Mucosa of descending colon (tissue), 3 donors: ENCODE measurements around the gene CRMP1. TPM values are rescaled to one million over a fixed set of nuclear protein-coding genes. Genes with fewer than 3 reads are reported as not detected.

Experiments
- ATAC-seq: fragments of 200-7000 bp; cut with Tn5 transposase; one replicate; pipeline ENCODE4 v1.9.1; 2020; ENCODE audit warnings: mild to moderate bottlenecking, moderate library complexity
- DNase-seq, 3 donors: peaks; one replicate each; pipeline ENCODE4 v3.0.0-alpha.2; 2020
- H3K36me3 ChIP-seq: fragments of 200-600 bp; one replicate; pipeline ENCODE4 v1.8.0; 2021; ENCODE audit warnings: low read depth, mild to moderate bottlenecking
- H3K4me1 ChIP-seq: fragments of 200-600 bp; one replicate; pipeline ENCODE4 v1.8.0; 2021; ENCODE audit warnings: low read depth, mild to moderate bottlenecking
- H3K4me3 ChIP-seq: fragments of 200-600 bp; one replicate; pipeline ENCODE4 v1.8.0; 2021; ENCODE audit warnings: mild to moderate bottlenecking
- H3K9me3 ChIP-seq: fragments of 200-600 bp; one replicate; pipeline ENCODE4 v1.8.0; 2021; ENCODE audit warnings: mild to moderate bottlenecking
- intact Hi-C, 2 donors: fragments of 100-400 bp; cut with DNase I in 1 of 2; cut with micrococcal nuclease in 1 of 2; formaldehyde crosslinking; loops; one replicate each; pipeline versions ENCODE4 v1.11.0 to v1.11.1; 2022; cut with DNase I, micrococcal nuclease
- microRNA-seq: library from miRNA; unstranded; fragments of <30 nt; microRNA quantifications from one replicate; pipeline ENCODE4, GENCODE V29; 2019
- total RNA-seq, 3 donors: library from RNA; stranded (reverse); fragmentation: NEBNext Ultra II Directional in 2 of 3; extraction: Animal tissue kit (Norgen Biotek cat#: 25700) in 2 of 3; gene quantifications; one replicate each; pipeline versions ENCODE4 v1.2.1 to v1.2.4, GENCODE V29; 2021 to 2023
- TF ChIP-seq, protein P1 (sequence below): fragments of 200-600 bp; IDR thresholded peaks from one replicate; pipeline ENCODE4 v1.8.0; 2022; ENCODE audit warnings: antibody characterized with exemption, mild to moderate bottlenecking
- donor health status: DM: no; HTN: no; CAD: no; lungs with moderate emphysema.
- donor health status: DM: no; HTN: no; CAD: no.
- donor health status: DM: no; HTN: yes; CAD: no.

The CRMP1 gene
- total RNA-seq, 3 donors from 2014 or later, result 0.58 to 4.4 (median 1.0) TPM

DNA sequence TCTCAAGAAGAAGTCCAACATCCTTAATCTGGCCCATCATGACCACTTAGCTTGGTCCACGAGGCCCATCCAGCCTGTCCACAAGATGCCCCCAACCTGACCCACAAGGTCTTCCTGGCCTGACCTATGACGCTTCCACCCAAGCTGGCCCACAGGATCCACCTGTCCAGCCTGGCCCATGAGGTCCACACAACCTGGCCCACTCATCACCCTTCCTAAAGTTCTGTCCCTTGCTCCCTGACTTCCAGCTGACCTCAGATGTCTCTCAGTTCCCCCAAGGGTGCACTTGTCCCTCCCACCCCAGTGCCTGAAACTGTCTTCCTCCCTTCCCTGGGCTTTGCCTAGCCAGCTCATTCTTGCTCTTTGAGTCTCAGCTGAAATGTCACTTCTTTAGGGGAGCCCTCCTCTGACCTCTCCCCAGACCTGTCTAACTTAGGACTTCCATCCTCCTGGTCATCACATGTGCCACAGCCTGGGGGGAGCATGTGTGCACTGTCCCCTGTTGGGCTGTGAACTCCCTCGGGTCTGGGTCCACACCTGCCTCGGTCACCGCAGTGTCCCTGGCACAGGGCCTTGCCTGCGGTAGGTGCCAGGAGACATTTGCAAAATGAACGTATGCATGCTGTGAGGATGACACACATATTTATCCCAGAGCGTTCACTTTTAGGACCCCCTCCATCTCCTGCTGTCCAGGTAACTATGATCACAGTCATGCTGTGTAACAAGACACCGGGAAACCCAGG, 120.2 kb downstream of the CRMP1 start:
- H3K9me3 ChIP-seq, result peaks cover 14% of the 10 kb centered on the region
- ATAC-seq (no peak), DNase-seq (no peak)
- H3K4me1 ChIP-seq, result no peaks in the 10 kb centered on the region
- no peaks in the 10 kb centered on the region for H3K36me3 ChIP-seq
- TF ChIP-seq, protein P1, sequence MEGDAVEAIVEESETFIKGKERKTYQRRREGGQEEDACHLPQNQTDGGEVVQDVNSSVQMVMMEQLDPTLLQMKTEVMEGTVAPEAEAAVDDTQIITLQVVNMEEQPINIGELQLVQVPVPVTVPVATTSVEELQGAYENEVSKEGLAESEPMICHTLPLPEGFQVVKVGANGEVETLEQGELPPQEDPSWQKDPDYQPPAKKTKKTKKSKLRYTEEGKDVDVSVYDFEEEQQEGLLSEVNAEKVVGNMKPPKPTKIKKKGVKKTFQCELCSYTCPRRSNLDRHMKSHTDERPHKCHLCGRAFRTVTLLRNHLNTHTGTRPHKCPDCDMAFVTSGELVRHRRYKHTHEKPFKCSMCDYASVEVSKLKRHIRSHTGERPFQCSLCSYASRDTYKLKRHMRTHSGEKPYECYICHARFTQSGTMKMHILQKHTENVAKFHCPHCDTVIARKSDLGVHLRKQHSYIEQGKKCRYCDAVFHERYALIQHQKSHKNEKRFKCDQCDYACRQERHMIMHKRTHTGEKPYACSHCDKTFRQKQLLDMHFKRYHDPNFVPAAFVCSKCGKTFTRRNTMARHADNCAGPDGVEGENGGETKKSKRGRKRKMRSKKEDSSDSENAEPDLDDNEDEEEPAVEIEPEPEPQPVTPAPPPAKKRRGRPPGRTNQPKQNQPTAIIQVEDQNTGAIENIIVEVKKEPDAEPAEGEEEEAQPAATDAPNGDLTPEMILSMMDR, result no peak
- no peak overlapping the region for H3K4me3 ChIP-seq
- intact Hi-C loops, result no loop called here

Small RNA genes within 50 kb of the gene (microRNA-seq; reads per million reads assigned to microRNA genes)
- gene MIR378D1, result 0.70 reads per million

Other genes starting within 250 kb of the CRMP1 start
- gene EVC2, start 184.5 kb downstream of the CRMP1 start, total RNA-seq, result 1 to 10 TPM in 2 of 3 donors, under 1 TPM in 1; 0.64 to 6.5 (median 1.1) TPM
- gene EVC, start 181.9 kb downstream of the CRMP1 start, total RNA-seq, result 10 to 100 TPM in 1 of 3 donors, 1 to 10 TPM in 2; 1.9 to 24.2 (median 4.6) TPM
- gene C4orf50, start 125.3 kb upstream of the CRMP1 start, total RNA-seq, result under 1 TPM; 0.07 to 0.73 (median 0.09) TPM